RWPE1 (cell line): ENCODE results near the gene TEN1.

ENCODE experiments used
- CTCF ChIA-PET: fragments of 350-600 bp; sonication (Branson Sonifier 250); formaldehyde crosslinking; extraction: SDS; loops from one replicate; lab custom pipeline; 2021; lab: Yijun Ruan, JAX
- POLR2A ChIA-PET: fragments of 400-600 bp; formaldehyde crosslinking; extraction: SDS; loops from one replicate; lab custom pipeline; 2020; ENCODE audit warnings: antibody characterized with exemption; ENCODE audit not compliant: low non-redundant PET; lab: Yijun Ruan, JAX
- DNase-seq: peaks from one replicate; pipeline ENCODE4 v3.0.0; 2012; ENCODE audit warnings: low spot score
- H3K27ac ChIP-seq: fragments of 450-650 bp; 2 replicates; pipeline ENCODE4 v1.5.1; 2017
- TF ChIP-seq, protein P1 (sequence below): fragments of 450-650 bp; conservative IDR thresholded peaks from 2 replicates; pipeline ENCODE4 v1.5.1; 2017; ENCODE audit warnings: low read depth, mild to moderate bottlenecking

TEN1 gene

DNA sequence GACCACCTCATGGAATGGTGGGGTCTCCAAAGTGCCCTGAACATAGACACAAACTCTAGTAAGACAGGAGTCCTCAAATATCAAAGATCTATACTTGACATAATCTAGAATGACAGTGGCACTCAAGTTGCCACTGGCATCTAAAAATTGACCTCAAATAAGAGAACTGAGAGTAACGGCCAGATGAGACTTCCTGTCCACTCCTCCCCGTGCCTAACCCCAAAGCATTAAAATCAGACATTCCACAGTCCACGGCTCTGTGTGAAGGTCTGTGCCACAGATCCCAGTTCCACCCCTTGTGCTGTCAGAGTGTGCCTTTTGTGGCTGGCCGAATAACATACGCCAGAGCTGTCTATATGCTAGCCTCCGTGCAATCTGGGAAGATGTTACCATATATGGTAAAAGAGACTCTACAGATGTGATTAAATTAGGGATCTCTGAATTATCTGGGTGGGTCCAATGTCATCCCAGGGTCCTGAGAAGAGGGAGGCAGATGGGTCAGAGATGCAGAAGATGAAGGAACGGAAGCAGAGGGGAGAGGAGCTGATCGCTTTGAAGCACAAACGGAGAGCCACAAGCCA lies 69.1 kb downstream of the TEN1 start:
- ChIA-PET POLR2A (no interaction called here), CTCF (no interaction called here)
- no peak for DNase-seq
- H3K27ac ChIP-seq, result no peak overlapping the region
- TF ChIP-seq, protein P1, sequence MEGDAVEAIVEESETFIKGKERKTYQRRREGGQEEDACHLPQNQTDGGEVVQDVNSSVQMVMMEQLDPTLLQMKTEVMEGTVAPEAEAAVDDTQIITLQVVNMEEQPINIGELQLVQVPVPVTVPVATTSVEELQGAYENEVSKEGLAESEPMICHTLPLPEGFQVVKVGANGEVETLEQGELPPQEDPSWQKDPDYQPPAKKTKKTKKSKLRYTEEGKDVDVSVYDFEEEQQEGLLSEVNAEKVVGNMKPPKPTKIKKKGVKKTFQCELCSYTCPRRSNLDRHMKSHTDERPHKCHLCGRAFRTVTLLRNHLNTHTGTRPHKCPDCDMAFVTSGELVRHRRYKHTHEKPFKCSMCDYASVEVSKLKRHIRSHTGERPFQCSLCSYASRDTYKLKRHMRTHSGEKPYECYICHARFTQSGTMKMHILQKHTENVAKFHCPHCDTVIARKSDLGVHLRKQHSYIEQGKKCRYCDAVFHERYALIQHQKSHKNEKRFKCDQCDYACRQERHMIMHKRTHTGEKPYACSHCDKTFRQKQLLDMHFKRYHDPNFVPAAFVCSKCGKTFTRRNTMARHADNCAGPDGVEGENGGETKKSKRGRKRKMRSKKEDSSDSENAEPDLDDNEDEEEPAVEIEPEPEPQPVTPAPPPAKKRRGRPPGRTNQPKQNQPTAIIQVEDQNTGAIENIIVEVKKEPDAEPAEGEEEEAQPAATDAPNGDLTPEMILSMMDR, result no peak

DNA sequence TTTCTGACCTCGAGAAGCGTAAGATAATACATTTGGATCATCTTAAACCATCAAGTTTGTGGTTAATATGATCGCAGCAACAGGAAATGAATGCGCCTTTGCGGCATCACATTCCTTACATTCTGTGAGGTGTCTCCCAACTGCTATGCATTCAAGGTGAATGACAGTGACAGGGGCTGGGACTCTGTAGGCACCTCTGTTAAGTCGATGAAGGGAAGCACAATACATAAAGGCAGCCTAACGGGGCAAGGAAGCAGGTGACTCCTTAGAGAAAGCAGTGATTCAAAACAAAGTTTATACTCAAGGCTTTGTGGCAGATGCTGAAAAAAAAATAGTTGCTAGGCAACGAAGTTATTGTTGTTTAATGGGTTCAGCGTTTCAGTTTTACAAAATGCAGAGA lies 69.7 kb downstream of the TEN1 start:
- no peak overlapping the region for H3K27ac ChIP-seq
- no peak for DNase-seq
- ChIA-PET POLR2A (no interaction called here), CTCF (no interaction called here)
- TF ChIP-seq, protein P1, result no peak

DNA sequence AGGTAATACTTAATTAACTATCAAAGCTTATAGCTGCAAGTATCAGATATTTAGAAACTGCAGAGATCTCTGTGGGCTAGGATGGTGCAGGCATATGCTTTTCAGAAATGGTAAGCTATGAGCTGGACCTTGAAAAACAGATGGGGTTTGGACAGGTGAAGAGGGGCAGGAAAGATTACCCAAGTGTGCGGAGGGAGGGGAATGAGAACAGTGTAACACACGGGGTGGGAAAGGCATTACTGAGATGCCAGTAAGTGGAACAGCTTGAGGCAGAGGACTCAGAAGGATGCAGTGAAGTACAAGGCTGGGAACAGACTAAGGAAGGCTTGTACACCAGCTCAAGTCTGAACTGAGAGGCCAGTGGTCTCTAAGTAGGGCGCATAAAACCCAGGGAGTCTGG lies 70.2 kb downstream of the TEN1 start:
- ChIA-PET CTCF (no interaction called here), POLR2A (no interaction called here)
- no peak overlapping the region for H3K27ac ChIP-seq
- TF ChIP-seq, protein P1, result no peak
- DNase-seq, result no peak

DNA sequence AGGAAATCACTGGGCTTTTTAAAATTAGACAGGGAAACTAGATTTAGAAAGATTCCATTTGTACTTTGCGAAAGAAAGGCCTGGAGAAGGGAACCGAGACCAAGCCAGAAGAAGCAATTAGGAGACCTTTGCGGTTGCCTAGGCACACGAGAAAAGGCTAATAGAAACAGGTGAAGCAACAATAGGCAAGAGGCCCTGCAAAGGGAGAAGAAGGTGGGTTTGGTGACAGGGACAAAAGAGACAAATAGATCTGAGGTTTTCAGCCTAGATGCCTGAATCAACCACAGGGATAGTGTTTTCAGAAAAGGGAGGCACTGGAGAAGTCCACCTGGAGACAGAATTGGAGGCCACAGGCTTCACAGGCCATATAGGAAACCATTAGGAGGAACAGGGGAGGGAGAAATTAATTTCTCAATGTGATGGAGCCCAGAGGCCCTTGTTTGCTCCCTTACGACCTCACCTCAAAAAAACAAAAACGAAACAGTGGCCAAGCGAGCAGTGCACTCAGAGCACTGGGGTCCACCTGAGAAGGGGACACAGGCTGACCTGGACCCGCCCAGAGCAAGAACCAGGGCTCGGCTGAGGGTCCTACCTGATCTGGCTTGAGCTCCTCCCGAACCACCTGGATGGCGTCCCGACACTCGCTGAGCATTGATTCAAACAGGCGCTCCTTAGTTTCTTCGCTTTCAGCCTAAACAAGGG lies 70.9 kb downstream of the TEN1 start:
- DNase-seq, result no peak
- ChIA-PET POLR2A (no interaction called here), CTCF (no interaction called here)
- TF ChIP-seq, protein P1, result no peak
- no peak overlapping the region for H3K27ac ChIP-seq
